ENCODE results near the gene MORN5. TPM values are rescaled to one million over a fixed set of nuclear protein-coding genes. Genes with fewer than 3 reads are reported as not detected.

MORN5 gene
- total and polyA plus RNA-seq, 2 donors (not counting 1 experiment from before 2014, with no cell fraction given): not detected

DNA sequence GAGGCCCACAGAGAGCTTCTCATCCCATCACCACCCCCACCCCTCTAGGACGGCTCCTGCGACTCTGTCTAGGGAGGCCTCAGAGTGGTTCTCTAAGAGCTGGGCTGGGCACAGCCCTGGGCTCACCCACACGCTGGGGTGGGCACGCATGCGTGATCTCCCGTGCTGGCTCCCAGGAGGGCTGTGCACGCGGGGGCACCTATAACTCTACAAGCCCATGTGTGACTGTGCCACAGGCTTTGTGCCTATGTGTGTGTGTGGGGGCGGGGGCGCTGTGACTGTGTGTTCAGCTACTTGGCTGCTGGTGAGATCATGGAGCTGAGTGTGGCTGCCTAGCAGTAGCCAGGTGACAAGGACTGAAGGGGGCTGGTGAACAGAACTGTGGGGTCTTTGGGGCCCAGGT, 32.3 kb upstream of the MORN5 start:
- H3K27ac ChIP-seq (ENCODE audit: low read length in 2 of 2): no peak overlapping the region
- H3K4me1 ChIP-seq (ENCODE audit: control insufficient read depth in 2 of 2, insufficient read depth in 2 of 2, low read length in 2 of 2): peaks cover 17 to 26% of the 10 kb centered on the region in 2 donors
- H3K27ac Mint-ChIP-seq: no peak overlapping the region
- no peak overlapping the region for H2AFZ ChIP-seq (ENCODE audit: insufficient read depth, low read depth, low read length, poor library complexity, severe bottlenecking)
- DNase-seq (no peak), ATAC-seq (ENCODE audit: low read depth) (no peak)
- TF ChIP-seq EZH2 (IDR thresholded peaks at IDR 0.05; ENCODE audit: borderline replicate concordance, insufficient read depth, low read depth, low read length, poor library complexity, severe bottlenecking): no peak
- TF ChIP-seq, protein P1, sequence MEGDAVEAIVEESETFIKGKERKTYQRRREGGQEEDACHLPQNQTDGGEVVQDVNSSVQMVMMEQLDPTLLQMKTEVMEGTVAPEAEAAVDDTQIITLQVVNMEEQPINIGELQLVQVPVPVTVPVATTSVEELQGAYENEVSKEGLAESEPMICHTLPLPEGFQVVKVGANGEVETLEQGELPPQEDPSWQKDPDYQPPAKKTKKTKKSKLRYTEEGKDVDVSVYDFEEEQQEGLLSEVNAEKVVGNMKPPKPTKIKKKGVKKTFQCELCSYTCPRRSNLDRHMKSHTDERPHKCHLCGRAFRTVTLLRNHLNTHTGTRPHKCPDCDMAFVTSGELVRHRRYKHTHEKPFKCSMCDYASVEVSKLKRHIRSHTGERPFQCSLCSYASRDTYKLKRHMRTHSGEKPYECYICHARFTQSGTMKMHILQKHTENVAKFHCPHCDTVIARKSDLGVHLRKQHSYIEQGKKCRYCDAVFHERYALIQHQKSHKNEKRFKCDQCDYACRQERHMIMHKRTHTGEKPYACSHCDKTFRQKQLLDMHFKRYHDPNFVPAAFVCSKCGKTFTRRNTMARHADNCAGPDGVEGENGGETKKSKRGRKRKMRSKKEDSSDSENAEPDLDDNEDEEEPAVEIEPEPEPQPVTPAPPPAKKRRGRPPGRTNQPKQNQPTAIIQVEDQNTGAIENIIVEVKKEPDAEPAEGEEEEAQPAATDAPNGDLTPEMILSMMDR (IDR thresholded peaks at IDR 0.05): no peak
- peaks cover 0 to 40% (median 22%) of the 10 kb centered on the region in 4 experiments for H3K27me3 ChIP-seq (replicated peaks in 1 of 4; ENCODE audit: control extremely low read depth in 1 of 4, control insufficient read depth in 3 of 4, insufficient read depth in 4 of 4, low read length in 3 of 4)
- H3K9ac ChIP-seq (ENCODE audit: low read length): no peak overlapping the region
- peaks cover 0 to 6% (median 0%) of the 10 kb centered on the region in 3 donors for H3K9me3 ChIP-seq (ENCODE audit: control extremely low read depth in 1 of 3, control insufficient read depth in 2 of 3, insufficient read depth in 1 of 3, low read length in 2 of 3)
- ChIA-PET CTCF (interaction anchor here (1.2 to 15.1 kb wide), 3 partner anchors 18 to 327 kb away, joined by 7 to 323 read pairs (median 18); no protein-coding TSS in a partner anchor), POLR2A (no interaction called here)
- H3K4me3 Mint-ChIP-seq: no peak overlapping the region
- no peaks in the 10 kb centered on the region for H3K79me2 ChIP-seq (ENCODE audit: control insufficient read depth, insufficient read depth, low read length)
- H3K9me3 Mint-ChIP-seq (ENCODE audit: insufficient read depth): no peaks in the 10 kb centered on the region
- H3K36me3 ChIP-seq (replicated peaks in 1 of 2; ENCODE audit: control extremely low read depth in 1 of 2, control insufficient read depth in 1 of 2, extremely low read depth in 1 of 2, insufficient read depth in 2 of 2, low read length in 1 of 2): no peaks in the 10 kb centered on the region
- H3K4me3 ChIP-seq (ENCODE audit: control extremely low read depth in 1 of 5, extremely low read depth in 1 of 5, insufficient read depth in 1 of 5, low read depth in 2 of 5, low read length in 4 of 5): no peak overlapping the region
- H3K4me1 Mint-ChIP-seq: peaks cover 13% of the 10 kb centered on the region
- no peaks in the 10 kb centered on the region for H4K20me1 ChIP-seq (ENCODE audit: control insufficient read depth, insufficient read depth, low read length, poor library complexity, severe bottlenecking)
- H3K27me3 Mint-ChIP-seq: peaks cover 74% of the 10 kb centered on the region
- intact Hi-C loops (cut with micrococcal nuclease): loop anchor here (10.0 kb wide), 1 partner anchor 1257 kb away; no protein-coding TSS in a partner anchor
- H3K4me2 ChIP-seq (replicated peaks; ENCODE audit: low read depth, low read length, poor library complexity, severe bottlenecking): peak overlapping the region; percentile 62
- WGBS (ENCODE audit: insufficient coverage): 88% methylated on average over 10 of the region's 10 CpGs
